HG03442 (cell line): ENCODE measurements around the gene PSPC1.

Experiments used
- ATAC-seq: cut with Tn5 transposase; IDR thresholded peaks from one replicate; pipeline ENCODE4 v1.9.1; 2021; ENCODE audit warnings: mild to moderate bottlenecking, moderate library complexity; ENCODE audit not compliant: unreplicated experiment

The PSPC1 gene

DNA sequence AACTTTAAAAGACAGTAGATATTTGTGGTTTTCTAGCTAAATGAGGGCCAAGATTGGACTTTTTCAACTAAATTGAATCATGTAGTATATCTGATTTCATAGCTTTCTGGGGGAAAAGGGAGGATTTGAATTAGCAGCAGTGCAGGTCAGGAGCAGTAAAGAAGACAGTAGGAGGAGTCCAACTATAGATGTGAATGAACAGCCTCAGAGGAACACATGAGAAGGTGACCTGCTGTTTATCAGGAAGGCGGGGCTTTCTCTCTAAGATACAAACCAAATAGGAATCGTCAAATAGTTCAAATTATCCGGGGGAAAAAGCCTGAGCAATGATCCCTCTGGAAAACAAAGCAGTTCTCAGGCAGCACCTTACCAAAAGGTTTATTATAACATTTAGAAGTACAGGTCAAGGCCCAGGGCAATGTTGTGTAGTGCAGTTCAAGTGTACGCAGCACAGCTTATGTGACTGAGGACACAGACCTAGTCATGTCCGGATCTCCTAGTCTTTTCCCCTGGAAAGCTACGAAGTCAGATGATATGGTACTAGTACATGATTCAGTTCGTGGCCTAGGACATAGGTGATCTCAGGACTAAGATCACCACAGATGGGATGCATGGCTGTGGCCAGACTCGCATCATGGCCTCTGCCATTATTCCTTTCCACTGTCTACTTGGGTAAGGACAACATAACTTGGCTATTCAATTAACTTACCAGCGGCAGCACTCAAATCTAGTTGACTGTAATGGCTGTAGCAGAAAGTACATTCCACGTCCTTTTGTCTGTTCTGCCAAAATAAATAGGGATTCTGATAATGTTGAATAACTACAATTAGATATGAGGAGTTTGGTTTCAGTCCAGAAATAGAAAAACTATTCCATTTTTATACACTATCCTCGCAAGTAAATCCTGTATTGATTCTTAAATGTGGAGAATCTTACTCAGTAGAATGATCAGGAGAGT lies 109.0 kb downstream of the PSPC1 start:
- no peak for ATAC-seq

DNA sequence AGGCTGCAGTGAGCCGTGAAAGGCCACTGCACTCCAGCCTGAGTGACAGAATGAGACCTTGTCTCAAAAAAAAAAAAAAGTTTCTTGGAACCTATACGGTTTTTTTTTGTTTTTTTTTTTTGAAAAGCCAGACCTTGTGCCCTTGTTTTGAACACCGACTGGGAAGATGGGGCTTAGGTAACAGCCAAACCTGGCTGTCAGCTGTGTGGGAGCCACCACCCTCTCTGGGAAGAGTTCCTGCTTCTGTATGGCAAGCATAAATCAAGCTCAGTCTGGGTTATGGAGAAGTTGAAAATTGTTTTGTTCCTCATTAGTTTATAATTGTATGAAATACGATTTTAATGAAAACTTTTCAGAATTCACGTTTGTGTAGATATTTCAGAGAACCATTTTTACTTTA lies 109.8 kb downstream of the PSPC1 start:
- ATAC-seq: no peak

DNA sequence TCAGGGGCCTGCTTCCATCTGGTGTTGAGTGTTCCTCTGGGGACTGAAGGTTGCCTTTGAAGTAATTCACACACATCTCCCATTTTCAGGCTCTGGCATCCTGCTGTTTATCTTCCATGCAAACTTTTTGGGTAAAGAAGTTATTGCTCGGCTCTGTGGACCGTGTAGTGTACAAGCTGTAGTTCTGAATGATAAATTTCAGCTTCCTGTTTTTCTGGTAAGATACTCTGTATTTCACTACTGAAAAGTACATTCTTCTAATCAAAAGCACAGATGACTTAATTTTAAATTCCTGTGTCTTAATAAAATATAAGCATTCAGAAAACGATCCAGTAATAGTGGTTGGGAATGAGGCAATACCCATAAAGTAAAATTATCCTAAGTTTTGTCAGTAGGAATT lies 112.6 kb downstream of the PSPC1 start:
- no peak for ATAC-seq

DNA sequence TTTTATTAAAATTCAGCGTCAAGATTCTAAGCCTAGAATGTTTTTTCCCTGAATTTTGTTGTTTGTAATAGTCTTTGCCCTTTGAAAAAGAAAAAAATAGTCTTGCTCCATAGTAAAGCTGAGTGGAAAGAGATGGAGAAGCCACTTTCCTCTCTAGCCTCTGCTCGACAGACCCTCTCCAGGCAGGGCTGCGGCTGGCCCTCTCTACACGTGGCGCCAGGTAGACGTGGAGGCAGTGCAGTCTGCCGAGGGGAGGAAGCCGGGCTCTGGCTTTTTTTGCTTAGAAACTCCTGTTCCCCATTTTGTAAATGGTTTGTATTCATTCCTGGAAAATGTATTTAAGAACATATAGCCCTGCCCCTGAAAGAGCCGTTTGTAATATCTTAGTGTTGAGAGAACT lies 114.0 kb downstream of the PSPC1 start:
- ATAC-seq: no peak

DNA sequence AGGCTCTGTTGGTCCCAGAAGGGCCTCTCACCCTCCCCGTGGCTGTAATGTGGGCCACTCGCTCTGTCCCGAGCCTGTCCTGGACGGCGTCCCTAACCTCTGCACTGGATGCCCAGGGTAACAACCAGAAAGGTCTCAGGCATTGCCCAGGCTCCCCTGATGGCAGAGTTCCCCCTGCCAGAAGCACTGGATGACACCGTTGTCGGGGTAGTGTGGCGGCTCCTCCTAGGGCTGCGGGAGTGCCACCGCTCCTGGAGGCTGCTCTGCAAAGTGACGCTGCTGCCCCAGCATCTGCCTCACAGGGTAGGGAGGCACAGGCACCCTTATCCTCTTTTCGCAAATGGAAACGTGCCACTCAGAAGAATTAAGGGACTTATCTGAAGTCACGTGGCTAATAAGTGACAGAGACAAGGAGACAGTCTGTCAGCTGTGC lies 117.3 kb downstream of the PSPC1 start:
- no peak for ATAC-seq

DNA sequence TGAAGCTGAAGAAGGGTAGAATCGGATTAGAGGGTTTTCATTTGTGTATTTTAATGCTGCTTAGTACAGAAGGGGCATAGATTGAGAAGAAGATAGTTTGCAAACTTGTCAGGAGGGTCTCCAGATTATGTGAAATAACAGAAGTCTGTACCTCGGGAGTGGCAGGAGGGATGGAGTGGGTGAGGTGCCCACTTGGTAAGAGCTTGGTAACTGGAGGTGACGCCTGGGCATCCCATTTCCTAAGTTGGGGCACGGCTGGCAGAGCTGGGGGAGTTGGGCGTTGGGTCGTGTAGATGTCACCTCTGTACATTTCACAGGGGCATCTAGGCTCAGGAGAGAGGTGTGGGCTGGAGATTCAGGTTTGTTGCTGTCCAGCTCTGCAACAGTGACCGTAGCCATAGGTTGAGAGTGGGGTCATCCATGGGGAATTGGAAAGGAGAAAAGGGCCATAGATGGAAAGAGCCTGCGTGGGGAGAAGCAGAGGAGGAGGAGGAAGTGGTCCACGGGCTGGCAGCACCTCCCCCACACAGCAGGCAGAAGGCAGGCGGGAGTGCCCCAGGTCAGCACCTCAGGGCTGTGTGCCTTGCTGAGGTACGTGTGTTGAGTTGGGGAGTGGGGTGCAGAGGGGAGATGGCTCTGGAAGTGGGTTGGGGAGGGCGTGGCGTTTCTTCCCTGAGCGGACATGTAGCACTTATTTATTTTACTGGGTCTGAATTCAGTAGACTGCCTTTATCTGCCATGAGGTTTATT lies 118.1 kb downstream of the PSPC1 start:
- no peak for ATAC-seq

DNA sequence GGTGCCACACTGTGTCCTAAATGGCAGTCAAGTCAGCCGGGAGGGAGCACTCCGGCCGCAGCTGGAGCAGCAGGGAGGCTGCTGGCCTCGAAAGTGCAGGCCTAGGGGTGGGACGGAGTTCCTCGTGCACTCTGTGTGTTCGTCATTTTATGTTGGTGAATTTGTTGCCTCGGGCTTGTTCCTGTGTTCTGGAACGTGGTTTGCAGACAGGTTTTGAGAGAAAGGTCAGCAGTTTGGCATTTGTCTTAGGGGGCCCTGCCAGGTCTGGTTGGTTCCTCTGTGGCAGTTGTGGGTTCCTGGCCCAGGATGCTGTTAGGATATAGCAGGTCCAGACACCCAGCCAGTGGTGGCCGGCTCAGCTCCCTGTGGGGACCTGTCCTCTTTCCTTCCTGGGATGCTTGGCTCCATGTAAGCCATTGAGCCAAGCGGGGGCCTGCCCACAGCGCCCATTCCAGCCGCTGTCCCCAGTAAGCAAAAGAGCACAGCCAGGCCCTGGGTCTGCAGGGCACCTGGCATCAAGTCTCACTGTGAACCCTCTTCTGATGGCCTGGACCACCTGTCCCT lies 119.2 kb downstream of the PSPC1 start:
- no peak for ATAC-seq

DNA sequence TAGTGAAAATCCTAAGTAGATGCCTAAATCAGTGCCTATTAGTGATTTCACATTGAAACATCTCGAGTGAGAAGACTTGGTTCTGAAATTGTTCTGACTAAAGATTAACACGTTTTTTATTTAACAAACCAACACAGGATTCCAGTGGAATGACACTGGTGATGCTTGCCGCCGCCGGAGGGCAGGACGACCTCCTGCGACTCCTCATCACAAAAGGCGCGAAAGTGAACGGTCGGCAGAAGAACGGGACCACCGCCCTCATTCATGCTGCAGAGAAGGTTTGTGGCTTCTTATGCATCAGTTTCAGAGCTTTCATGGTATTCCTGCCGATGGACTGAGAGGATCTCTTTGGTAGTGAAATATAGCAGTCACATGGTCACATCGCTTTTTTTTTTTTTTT lies 121.2 kb downstream of the PSPC1 start:
- no peak for ATAC-seq

DNA sequence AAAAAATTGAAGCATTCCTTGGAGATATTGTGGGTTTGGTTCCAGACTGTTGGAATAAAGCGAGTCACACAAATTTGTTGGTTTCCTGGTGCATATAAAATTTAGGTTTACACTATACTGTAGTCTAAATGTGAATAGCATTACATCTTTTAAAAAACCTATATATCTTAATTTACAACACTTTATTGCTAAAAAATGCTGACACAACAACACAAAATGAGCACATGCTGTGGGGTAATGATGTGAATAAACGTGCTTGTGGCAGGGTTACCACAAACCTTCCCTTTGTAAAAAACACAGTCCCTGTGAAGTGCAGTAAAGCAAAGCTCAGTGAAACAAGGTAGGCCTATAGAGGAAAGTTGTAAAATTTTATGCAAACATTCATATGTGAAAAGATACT lies 121.6 kb downstream of the PSPC1 start:
- no peak for ATAC-seq

DNA sequence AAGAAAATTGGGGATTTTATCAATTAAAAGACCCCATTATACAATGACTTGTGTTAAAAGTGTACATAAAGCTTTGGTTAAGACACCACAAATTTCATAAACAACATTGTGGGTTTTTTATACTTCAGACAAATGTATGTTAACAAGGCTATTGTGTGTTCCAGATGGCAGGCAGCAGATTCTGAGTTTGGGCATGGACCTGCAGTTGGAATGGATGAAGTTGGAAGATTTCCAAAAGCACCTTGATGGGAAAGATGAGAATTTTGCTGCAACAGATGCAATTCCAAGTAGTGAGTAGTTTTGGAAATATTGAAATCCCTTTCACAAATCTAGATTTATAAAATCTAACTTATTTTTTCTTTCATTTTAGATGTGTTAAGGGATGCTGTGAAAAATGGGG lies 123.9 kb downstream of the PSPC1 start:
- no peak for ATAC-seq

DNA sequence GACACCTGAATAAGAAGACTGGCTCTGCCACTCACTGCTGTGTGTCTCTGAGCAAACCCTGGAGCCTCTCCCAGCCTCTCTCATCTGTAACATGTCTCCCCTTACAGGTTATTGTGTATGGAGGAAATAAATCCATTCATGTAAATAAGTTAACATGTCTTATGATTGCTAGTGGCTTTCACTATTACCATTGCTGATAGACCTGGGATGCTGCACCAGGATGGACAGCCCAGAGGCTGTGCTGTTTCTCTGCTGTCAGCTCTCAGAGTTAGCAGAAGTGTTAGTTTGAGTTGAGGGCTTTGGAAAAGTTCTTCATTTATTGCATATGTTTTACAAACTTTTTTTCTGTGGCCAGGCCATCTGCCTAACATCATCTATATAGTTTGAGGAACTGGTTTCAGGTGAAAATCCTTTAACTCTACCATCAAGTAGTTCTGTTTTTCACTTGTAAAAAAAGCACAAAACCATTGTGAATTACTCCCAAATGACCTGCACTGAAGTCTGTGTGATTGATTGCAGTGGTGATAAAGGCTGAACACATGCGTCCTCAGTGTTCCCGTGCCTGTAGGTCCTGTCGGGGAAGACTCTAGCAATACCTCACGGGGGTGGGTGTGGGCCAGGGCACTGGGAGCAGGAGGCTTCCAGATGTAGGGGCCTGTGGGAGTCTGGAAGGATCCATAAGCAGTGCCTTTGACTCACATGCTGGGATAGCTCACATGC lies 124.7 kb downstream of the PSPC1 start:
- no peak for ATAC-seq
